Endometrium (tissue), 2 donors: ENCODE data around the gene BMAL2.
A peak's percentile ranks its signal among the peaks of the same experiment; 100 is the strongest.

Source experiments
- FAIRE-seq: peaks from 2 replicates; lab custom pipeline; 2012; peaks lifted over from hg19 to GRCh38; lab: Jason Lieb, UNC
- donor health status: control.
- donor health status: control.

BMAL2 gene

GRCh38 chr12:27332714-27333402, at the start of gene BMAL2:
TSS of gene BMAL2 (plus strand) at chr12:27332836. CDS start at chr12:27333073, 237 bp downstream.
- FAIRE-seq = no peak

- no peak for FAIRE-seq
These were observed 48.6 kb upstream of the BMAL2 start for GRCh38 chr12:27284021-27284420.

GRCh38 chr12:27284751-27285150, 47.9 kb upstream of the BMAL2 start:
- FAIRE-seq = peak; percentile 39

- no peak for FAIRE-seq
These were observed 47.2 kb upstream of the BMAL2 start for GRCh38 chr12:27285403-27285802.

GRCh38 chr12:27289414-27289813, 43.2 kb upstream of the BMAL2 start:
- no peak for FAIRE-seq

GRCh38 chr12:27290501-27291168, 42.0 kb upstream of the BMAL2 start:
- FAIRE-seq = no peak

GRCh38 chr12:27291862-27292261, 40.8 kb upstream of the BMAL2 start:
- FAIRE-seq = no peak

GRCh38 chr12:27292718-27293117, 39.9 kb upstream of the BMAL2 start:
- FAIRE-seq = no peak

- no peak for FAIRE-seq
These were observed 39.2 kb upstream of the BMAL2 start for GRCh38 chr12:27293463-27293862.

- no peak for FAIRE-seq
These were observed 36.0 kb upstream of the BMAL2 start for GRCh38 chr12:27296674-27297073.

GRCh38 chr12:27297566-27297965, 35.1 kb upstream of the BMAL2 start:
- FAIRE-seq = no peak

GRCh38 chr12:27299102-27299501, 33.5 kb upstream of the BMAL2 start:
- no peak for FAIRE-seq

- FAIRE-seq = no peak
These were observed 32.4 kb upstream of the BMAL2 start for GRCh38 chr12:27300226-27300625.

GRCh38 chr12:27303139-27304111, 29.2 kb upstream of the BMAL2 start:
- FAIRE-seq = no peak

GRCh38 chr12:27304856-27305255, 27.8 kb upstream of the BMAL2 start:
- no peak for FAIRE-seq

GRCh38 chr12:27305673-27306456, 26.8 kb upstream of the BMAL2 start:
- peak; percentile 99 for FAIRE-seq

GRCh38 chr12:27309293-27309994, 23.2 kb upstream of the BMAL2 start:
- FAIRE-seq = no peak

GRCh38 chr12:27309995-27310315, 22.7 kb upstream of the BMAL2 start:
- FAIRE-seq = no peak

GRCh38 chr12:27316947-27317346, 15.7 kb upstream of the BMAL2 start:
- FAIRE-seq = no peak

- peak; percentile 15 for FAIRE-seq
These were observed 13.2 kb upstream of the BMAL2 start for GRCh38 chr12:27319409-27319808.

- FAIRE-seq = no peak
These were observed 12.8 kb upstream of the BMAL2 start for GRCh38 chr12:27319848-27320247.
